Brain microvascular endothelial cell (primary cell): ENCODE results near the gene GDF7.

Source experiments
- DNase-seq: peaks from one replicate; pipeline ENCODE4 v3.0.0-alpha.2; 2020
- H3K27ac ChIP-seq: fragments of 250-450 bp; sonication (Bioruptor Pico); 2 replicates; pipeline ENCODE4 v1.5.1; 2020; ENCODE audit warnings: mild to moderate bottlenecking, moderate library complexity
- H3K27me3 ChIP-seq: fragments of 250-450 bp; sonication (Bioruptor Pico); replicated peaks from 2 replicates; pipeline ENCODE4 v1.5.1; 2020; ENCODE audit warnings: mild to moderate bottlenecking
- H3K36me3 ChIP-seq: fragments of 250-450 bp; sonication (Bioruptor Pico); replicated peaks from 2 replicates; pipeline ENCODE4 v1.5.1; 2020; ENCODE audit warnings: mild to moderate bottlenecking
- H3K4me3 ChIP-seq: 2 replicates; pipeline ENCODE4 v1.5.1; 2011; ENCODE audit warnings: low read depth, mild to moderate bottlenecking, control low read depth, low read length, moderate library complexity
- CTCF ChIP-seq: IDR thresholded peaks from 2 replicates; pipeline ENCODE4 v1.5.1; 2011; ENCODE audit warnings: low read depth, mild to moderate bottlenecking, moderate library complexity, low read length, control low read depth, inconsistent platforms; ENCODE audit errors: missing control alignments
- in situ Hi-C: cut with HindIII; loops from 2 replicates; pipeline ENCODE4 v1.10.0; 2017; ENCODE audit warnings: low sequenced_read_pairs, low pct_ligation_motif_present

GDF7 gene

GRCh38 chr2:20626392-20626697 is 40.6 kb upstream of the GDF7 start:
- no peak for DNase-seq
- Histone ChIP-seq H3K27ac (no peak overlapping the region), H3K27me3 (no peaks in the 10 kb centered on the region), H3K4me3 (no peak overlapping the region), H3K36me3 (no peaks in the 10 kb centered on the region)
- TF ChIP-seq CTCF, result no peak
- in situ Hi-C loops, result loop anchor here (25.0 kb wide), 1 partner anchor 214 kb away; no protein-coding TSS in a partner anchor

- no peaks in the 10 kb centered on the region for H3K27me3 ChIP-seq
- no peak for TF ChIP-seq CTCF
- DNase-seq, result no peak
- in situ Hi-C loops, result loop anchor here (25.0 kb wide), 1 partner anchor 215 kb away; no protein-coding TSS in a partner anchor
- no peak overlapping the region for H3K27ac ChIP-seq
- H3K36me3 ChIP-seq, result no peaks in the 10 kb centered on the region
- H3K4me3 ChIP-seq, result no peak overlapping the region
Observed at GRCh38 chr2:20626698-20627513, 40.0 kb upstream of the GDF7 start.

- Histone ChIP-seq H3K27me3 (no peaks in the 10 kb centered on the region), H3K27ac (no peak overlapping the region), H3K36me3 (no peaks in the 10 kb centered on the region), H3K4me3 (no peak overlapping the region)
- no peak for DNase-seq
- no peak for TF ChIP-seq CTCF
- in situ Hi-C loops, result loop anchor here (25.0 kb wide), 1 partner anchor 216 kb away; no protein-coding TSS in a partner anchor
Observed at GRCh38 chr2:20627712-20628380, 39.1 kb upstream of the GDF7 start.

- TF ChIP-seq CTCF, result no peak
- H3K36me3 ChIP-seq, result no peaks in the 10 kb centered on the region
- H3K27ac ChIP-seq, result no peak overlapping the region
- H3K27me3 ChIP-seq, result no peaks in the 10 kb centered on the region
- H3K4me3 ChIP-seq, result no peak overlapping the region
- DNase-seq, result no peak
- in situ Hi-C loops, result loop anchor here (25.0 kb wide), 1 partner anchor 217 kb away; no protein-coding TSS in a partner anchor
Observed at GRCh38 chr2:20629181-20629580, 37.8 kb upstream of the GDF7 start.

GRCh38 chr2:20629581-20630171 is 37.3 kb upstream of the GDF7 start:
- TF ChIP-seq CTCF, result no peak
- Histone ChIP-seq H3K27me3 (no peaks in the 10 kb centered on the region), H3K4me3 (no peak overlapping the region), H3K27ac (no peak overlapping the region), H3K36me3 (no peaks in the 10 kb centered on the region)
- no peak for DNase-seq
- in situ Hi-C loops, result loop anchor here (25.0 kb wide), 1 partner anchor 217 kb away; no protein-coding TSS in a partner anchor
